PC-3 (cell line): ENCODE results near the gene ATG14.

ENCODE experiments used
- CTCF ChIP-seq: fragments of 300-600 bp; sonication (generic); conservative IDR thresholded peaks from 2 replicates; pipeline ENCODE4 v1.5.1; 2017; ENCODE audit warnings: antibody characterized with exemption, low read depth, mild to moderate bottlenecking, low read length
- EZH2 ChIP-seq: fragments of 300-600 bp; sonication (generic); IDR thresholded peaks from one replicate; pipeline ENCODE4 v1.6.1; 2017; ENCODE audit warnings: antibody characterized with exemption, mild to moderate bottlenecking, low read length; ENCODE audit not compliant: unreplicated experiment
- EZH2phosphoT487 ChIP-seq: fragments of 300-600 bp; sonication (generic); IDR thresholded peaks from 2 replicates; pipeline ENCODE4 v1.6.1; 2018; ENCODE audit warnings: mild to moderate bottlenecking, antibody characterized with exemption, low read length, borderline replicate concordance

GRCh38 chr14:55333711-55334485 lies 77.7 kb downstream of the ATG14 start:
- TF ChIP-seq CTCF (no peak), EZH2 (no peak), EZH2phosphoT487 (no peak)
